HepG2 (cell line): ENCODE measurements around the gene ADCY6. TPM values are rescaled to one million over a fixed set of nuclear protein-coding genes. Genes with fewer than 3 reads are reported as not detected.

ENCODE experiments used
- ATF7 ChIP-seq, 2 experiments: fragments of 450-650 bp in 1 of 2; sonication (generic) in 1 of 2; formaldehyde crosslinking in 1 of 2; IDR thresholded peaks; 2 replicates each; pipeline versions ENCODE4 v1.4.0 to v1.6.1; 2016 to 2020; ENCODE audit warnings: antibody characterized with exemption in 1 of 2, mild to moderate bottlenecking in 1 of 2, missing genetic modification reagents in 1 of 2
- CBFB ChIP-seq: sonication (generic); formaldehyde crosslinking; IDR thresholded peaks from 2 replicates; pipeline ENCODE4 v1.4.0; 2020; ENCODE audit warnings: missing genetic modification reagents
- CSRNP1 ChIP-seq: sonication (generic); formaldehyde crosslinking; IDR thresholded peaks from 2 replicates; pipeline ENCODE4 v1.8.1; 2023; ENCODE audit warnings: mild to moderate bottlenecking, missing genetic modification reagents
- EED ChIP-seq: sonication (generic); formaldehyde crosslinking; IDR thresholded peaks from 2 replicates; pipeline ENCODE4 v1.5.0; 2020; ENCODE audit warnings: mild to moderate bottlenecking, missing genetic modification reagents
- ETV5 ChIP-seq: IDR thresholded peaks from 2 replicates; pipeline ENCODE4 v1.6.1; 2018; ENCODE audit warnings: missing biosample characterization, missing genetic modification reagents, inconsistent platforms, borderline replicate concordance
- GABPA ChIP-seq, 2 experiments: IDR thresholded peaks; 2 replicates each; pipeline ENCODE4 v1.6.1; 2011 to 2016; ENCODE audit warnings: low read depth in 2 of 2, low read length in 1 of 2, missing biosample characterization in 1 of 2, missing genetic modification characterization in 1 of 2
- HOXD1 ChIP-seq: sonication (generic); formaldehyde crosslinking; IDR thresholded peaks from 2 replicates; pipeline ENCODE4 v1.5.0; 2020; ENCODE audit warnings: missing genetic modification reagents
- IKZF1 ChIP-seq: fragments of 450-650 bp; IDR thresholded peaks from 2 replicates; pipeline ENCODE4 v1.7.1; 2016
- KMT2A ChIP-seq: sonication (generic); formaldehyde crosslinking; IDR thresholded peaks from 2 replicates; pipeline ENCODE4 v1.4.0; 2020; ENCODE audit warnings: missing genetic modification reagents
- MIXL1 ChIP-seq: IDR thresholded peaks from 2 replicates; pipeline ENCODE4 v1.6.1; 2016
- MTA3 ChIP-seq: sonication (generic); formaldehyde crosslinking; IDR thresholded peaks from 2 replicates; pipeline ENCODE4 v1.4.0; 2020; ENCODE audit warnings: missing genetic modification reagents
- PRDM15 ChIP-seq: sonication (generic); formaldehyde crosslinking; IDR thresholded peaks from 2 replicates; pipeline ENCODE4 v1.4.0; 2020; ENCODE audit warnings: missing genetic modification reagents
- SKIL ChIP-seq: sonication (generic); formaldehyde crosslinking; IDR thresholded peaks from 2 replicates; pipeline ENCODE4 v1.8.0; 2022; ENCODE audit warnings: missing genetic modification reagents, mild to moderate bottlenecking, moderate library complexity, borderline replicate concordance
- SNAPC2 ChIP-seq: sonication (generic); formaldehyde crosslinking; IDR thresholded peaks from 2 replicates; pipeline ENCODE4 v1.8.1; 2022; ENCODE audit warnings: mild to moderate bottlenecking, missing genetic modification reagents
- ZC3H13 ChIP-seq: sonication (generic); formaldehyde crosslinking; IDR thresholded peaks from 2 replicates; pipeline ENCODE4 v1.8.1; 2023; ENCODE audit warnings: mild to moderate bottlenecking, missing genetic modification reagents, moderate library complexity
- ZFP36L2 ChIP-seq: sonication (generic); formaldehyde crosslinking; IDR thresholded peaks from 2 replicates; pipeline ENCODE4 v1.4.0; 2020; ENCODE audit warnings: missing genetic modification reagents
- ZNF10 ChIP-seq: sonication (generic); formaldehyde crosslinking; IDR thresholded peaks from 2 replicates; pipeline ENCODE4 v1.4.0; 2020; ENCODE audit warnings: mild to moderate bottlenecking, low read depth, missing genetic modification reagents, borderline replicate concordance
- ZNF292 ChIP-seq: sonication (generic); formaldehyde crosslinking; IDR thresholded peaks from 2 replicates; pipeline ENCODE4 v1.8.1; 2022; ENCODE audit warnings: mild to moderate bottlenecking, low read depth, missing genetic modification reagents, borderline replicate concordance
- ZNF367 ChIP-seq: sonication (generic); formaldehyde crosslinking; IDR thresholded peaks from 2 replicates; pipeline ENCODE4 v1.4.0; 2020; ENCODE audit warnings: missing genetic modification reagents, borderline replicate concordance
- ZNF709 ChIP-seq: sonication (generic); formaldehyde crosslinking; IDR thresholded peaks from 2 replicates; pipeline ENCODE4 v1.5.0; 2020; ENCODE audit warnings: mild to moderate bottlenecking, missing genetic modification reagents
- ZSCAN22 ChIP-seq: sonication (generic); formaldehyde crosslinking; IDR thresholded peaks from 2 replicates; pipeline ENCODE4 v1.4.0; 2020; ENCODE audit warnings: mild to moderate bottlenecking, missing genetic modification reagents
- polyA plus RNA-seq, 8 experiments: library from polyadenylated mRNA; depleted of rRNA in 3 of 8; stranded (reverse) in 7 of 8; unstranded in 1 of 8; fragments of >200 nt; fragmentation: Illumina TruSeq in 4 of 8; extraction: Trizol in 4 of 8; gene quantifications; 2 replicates each; pipeline versions ENCODE4 v1.2.1 to v1.2.3, GENCODE V29; 2011 to 2016; ENCODE audit warnings: low read depth in 4 of 8, missing spikeins in 1 of 8, mixed read lengths in 1 of 8; ENCODE audit not compliant: insufficient read depth in 1 of 8
- total RNA-seq, 5 experiments: library from RNA; depleted of rRNA; stranded (reverse); fragments of >200 nt; fragmentation: Illumina TruSeq; extraction: Trizol; gene quantifications; 2 replicates each; pipeline ENCODE4 v1.2.3, GENCODE V29; 2016; ENCODE audit warnings: low read depth in 1 of 5

The ADCY6 gene
- total and polyA plus RNA-seq, 2 of the 13 experiments (the other 11 are each of a cell fraction or from before 2014, with no cell fraction given): 10.6 to 11.8 TPM

- TF ChIP-seq SKIL: no peak
- TF ChIP-seq CSRNP1 (CRISPR knock-in tag): no peak; the same call in 1 of the 2 replicates
- TF ChIP-seq MIXL1: peak; percentile 39; the same call in 1 of the 2 replicates
- TF ChIP-seq HOXD1 (CRISPR knock-in tag): peak; percentile 21; the same call in 1 of the 2 replicates
- no peak for TF ChIP-seq ZNF10
- TF ChIP-seq EED: no peak
- no peak; the same call in 1 of the 2 replicates for TF ChIP-seq SNAPC2 (CRISPR knock-in tag)
- TF ChIP-seq ETV5 (CRISPR knock-in tag): peak; percentile 93
- no peak for TF ChIP-seq ZC3H13 (CRISPR knock-in tag)
- peak; percentile 38; the same call in 1 of the 2 replicates for TF ChIP-seq PRDM15 (CRISPR knock-in tag)
- TF ChIP-seq ATF7 (IDR thresholded peaks at IDR 0.05): no peak
- TF ChIP-seq ATF7 (CRISPR knock-in tag; IDR thresholded peaks at IDR 0.05): no peak
- TF ChIP-seq ZFP36L2 (CRISPR knock-in tag): 0 out of 2 replicates have a peak, but pooled peaks have one; percentile 31
- TF ChIP-seq IKZF1: no peak
- peak; percentile 73; the same call in 1 of the 2 replicates for TF ChIP-seq KMT2A
- TF ChIP-seq ZNF709 (CRISPR knock-in tag): peak; percentile 80
- TF ChIP-seq ZSCAN22 (CRISPR knock-in tag): peak; percentile 53; the same call in 1 of the 2 replicates
- TF ChIP-seq GABPA (IDR thresholded peaks at IDR 0.05; ENCODE audit: low read depth, low read length): peak; percentile 92
- peak; percentile 98 for TF ChIP-seq GABPA (CRISPR knock-in tag; IDR thresholded peaks at IDR 0.05; ENCODE audit: low read depth)
- TF ChIP-seq MTA3 (CRISPR knock-in tag): no peak
- no peak for TF ChIP-seq ZNF367
- peak; percentile 49; the same call in 1 of the 2 replicates for TF ChIP-seq ZNF292
- peak; percentile 67; the same call in 1 of the 2 replicates for TF ChIP-seq CBFB (CRISPR knock-in tag)
Observed at GRCh38 chr12:48716493-48717251, 72.2 kb downstream of the ADCY6 start, which contains the start of gene CCNT1 (continued).
